ENCODE data around the gene CSRP1.

- TF ChIP-seq, protein P1, sequence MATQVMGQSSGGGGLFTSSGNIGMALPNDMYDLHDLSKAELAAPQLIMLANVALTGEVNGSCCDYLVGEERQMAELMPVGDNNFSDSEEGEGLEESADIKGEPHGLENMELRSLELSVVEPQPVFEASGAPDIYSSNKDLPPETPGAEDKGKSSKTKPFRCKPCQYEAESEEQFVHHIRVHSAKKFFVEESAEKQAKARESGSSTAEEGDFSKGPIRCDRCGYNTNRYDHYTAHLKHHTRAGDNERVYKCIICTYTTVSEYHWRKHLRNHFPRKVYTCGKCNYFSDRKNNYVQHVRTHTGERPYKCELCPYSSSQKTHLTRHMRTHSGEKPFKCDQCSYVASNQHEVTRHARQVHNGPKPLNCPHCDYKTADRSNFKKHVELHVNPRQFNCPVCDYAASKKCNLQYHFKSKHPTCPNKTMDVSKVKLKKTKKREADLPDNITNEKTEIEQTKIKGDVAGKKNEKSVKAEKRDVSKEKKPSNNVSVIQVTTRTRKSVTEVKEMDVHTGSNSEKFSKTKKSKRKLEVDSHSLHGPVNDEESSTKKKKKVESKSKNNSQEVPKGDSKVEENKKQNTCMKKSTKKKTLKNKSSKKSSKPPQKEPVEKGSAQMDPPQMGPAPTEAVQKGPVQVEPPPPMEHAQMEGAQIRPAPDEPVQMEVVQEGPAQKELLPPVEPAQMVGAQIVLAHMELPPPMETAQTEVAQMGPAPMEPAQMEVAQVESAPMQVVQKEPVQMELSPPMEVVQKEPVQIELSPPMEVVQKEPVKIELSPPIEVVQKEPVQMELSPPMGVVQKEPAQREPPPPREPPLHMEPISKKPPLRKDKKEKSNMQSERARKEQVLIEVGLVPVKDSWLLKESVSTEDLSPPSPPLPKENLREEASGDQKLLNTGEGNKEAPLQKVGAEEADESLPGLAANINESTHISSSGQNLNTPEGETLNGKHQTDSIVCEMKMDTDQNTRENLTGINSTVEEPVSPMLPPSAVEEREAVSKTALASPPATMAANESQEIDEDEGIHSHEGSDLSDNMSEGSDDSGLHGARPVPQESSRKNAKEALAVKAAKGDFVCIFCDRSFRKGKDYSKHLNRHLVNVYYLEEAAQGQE (IDR thresholded peaks at IDR 0.05; ENCODE audit: insufficient read depth in 1 of 2, low read depth in 2 of 2, low read length in 1 of 2): no peak
- TF ChIP-seq, protein P2, sequence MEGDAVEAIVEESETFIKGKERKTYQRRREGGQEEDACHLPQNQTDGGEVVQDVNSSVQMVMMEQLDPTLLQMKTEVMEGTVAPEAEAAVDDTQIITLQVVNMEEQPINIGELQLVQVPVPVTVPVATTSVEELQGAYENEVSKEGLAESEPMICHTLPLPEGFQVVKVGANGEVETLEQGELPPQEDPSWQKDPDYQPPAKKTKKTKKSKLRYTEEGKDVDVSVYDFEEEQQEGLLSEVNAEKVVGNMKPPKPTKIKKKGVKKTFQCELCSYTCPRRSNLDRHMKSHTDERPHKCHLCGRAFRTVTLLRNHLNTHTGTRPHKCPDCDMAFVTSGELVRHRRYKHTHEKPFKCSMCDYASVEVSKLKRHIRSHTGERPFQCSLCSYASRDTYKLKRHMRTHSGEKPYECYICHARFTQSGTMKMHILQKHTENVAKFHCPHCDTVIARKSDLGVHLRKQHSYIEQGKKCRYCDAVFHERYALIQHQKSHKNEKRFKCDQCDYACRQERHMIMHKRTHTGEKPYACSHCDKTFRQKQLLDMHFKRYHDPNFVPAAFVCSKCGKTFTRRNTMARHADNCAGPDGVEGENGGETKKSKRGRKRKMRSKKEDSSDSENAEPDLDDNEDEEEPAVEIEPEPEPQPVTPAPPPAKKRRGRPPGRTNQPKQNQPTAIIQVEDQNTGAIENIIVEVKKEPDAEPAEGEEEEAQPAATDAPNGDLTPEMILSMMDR (IDR thresholded peaks at IDR 0.05): no peak
- no peak for TF ChIP-seq POLR2AphosphoS5 (IDR thresholded peaks at IDR 0.05; ENCODE audit: low read depth, low read length)
- TF ChIP-seq SIN3A (IDR thresholded peaks at IDR 0.05; ENCODE audit: borderline replicate concordance, insufficient read depth, low read depth, low read length): no peak
- TF ChIP-seq TCF7L2 (IDR thresholded peaks at IDR 0.05; ENCODE audit: low read depth, low read length): no peak
Observed at GRCh38 chr1:201513498-201514243, 6.7 kb upstream of the CSRP1 start.

Data from Panc1 (cell line).